H1 (cell line): ENCODE measurements around the gene GMIP. TPM values are rescaled to one million over a fixed set of nuclear protein-coding genes. Genes with fewer than 3 reads are reported as not detected.

ENCODE experiments used
- CHD1 ChIP-seq: IDR thresholded peaks from 2 replicates; pipeline ENCODE4 v1.6.1; 2012; ENCODE audit warnings: low read depth, low read length, improper control_type of control experiment
- EGR1 ChIP-seq: IDR thresholded peaks from 2 replicates; pipeline ENCODE4 v1.6.1; 2011; ENCODE audit warnings: low read depth, low read length, borderline replicate concordance
- EZH2 ChIP-seq: fragments of 200-600 bp; sonication (generic); IDR thresholded peaks from 2 replicates; pipeline ENCODE4 v1.7.1; 2012; ENCODE audit warnings: low read depth, mild to moderate bottlenecking, moderate library complexity, low read length, inconsistent platforms; ENCODE audit not compliant: severe bottlenecking
- KDM4A ChIP-seq: IDR thresholded peaks from one replicate; pipeline ENCODE4 v1.7.1; 2012; ENCODE audit warnings: low read depth, mild to moderate bottlenecking, moderate library complexity, low read length, inconsistent platforms; ENCODE audit not compliant: severe bottlenecking
- MAFK ChIP-seq: IDR thresholded peaks from 2 replicates; pipeline ENCODE4 v1.6.1; 2012; ENCODE audit warnings: low read depth, mild to moderate bottlenecking, improper control_type of control experiment, low read length
- MAX ChIP-seq: IDR thresholded peaks from 2 replicates; pipeline ENCODE4 v1.6.1; 2012; ENCODE audit warnings: inconsistent platforms
- NANOG ChIP-seq: IDR thresholded peaks from 2 replicates; pipeline ENCODE4 v1.6.1; 2011; ENCODE audit warnings: low read length, low read depth, mild to moderate bottlenecking, inconsistent platforms; ENCODE audit not compliant: insufficient read depth, poor library complexity, severe bottlenecking
- NRF1 ChIP-seq: IDR thresholded peaks from 2 replicates; pipeline ENCODE4 v1.6.1; 2011; ENCODE audit warnings: mild to moderate bottlenecking, low read depth, low read length, improper control_type of control experiment
- POLR2AphosphoS5 ChIP-seq: IDR thresholded peaks from 2 replicates; pipeline ENCODE4 v1.6.1; 2011; ENCODE audit warnings: low read depth, low read length
- polyA plus RNA-seq, 7 experiments: library from polyadenylated mRNA; depleted of rRNA in 3 of 7; stranded (reverse) in 5 of 7; unstranded in 2 of 7; fragments of >200 nt in 5 of 7; fragments of 200-250 nt in 2 of 7; gene quantifications; 1 replicate in 5 of 7; 2 replicates in 1 of 7; 4 replicates in 1 of 7; pipeline versions ENCODE4 v1.2.1 to v1.2.3, GENCODE V29; 2011 to 2013; ENCODE audit warnings: missing spikeins in 2 of 7, mixed read lengths in 2 of 7
- total RNA-seq: library from RNA; stranded (reverse); fragmentation: NEBNext Ultra II Directional; extraction: Animal tissue kit (Norgen Biotek cat#: 25700); gene quantifications from 2 replicates; pipeline ENCODE4 v1.2.1, GENCODE V29; 2021

The GMIP gene
- total and polyA plus RNA-seq, 2 of the 8 experiments (the other 6 are each of a cell fraction or from before 2014, with no cell fraction given): 5.7 to 18.1 TPM

GRCh38 chr19:19655051-19655594 lies 11.7 kb upstream of the GMIP start (continued):
- TF ChIP-seq EZH2 (no peak), MAX (no peak), POLR2AphosphoS5 (no peak), CHD1 (no peak), NANOG (no peak), KDM4A (no peak), EGR1 (no peak), NRF1 (no peak), MAFK (no peak)
